K562 (cell line): ENCODE measurements around the gene MACROD2. TPM values are rescaled to one million over a fixed set of nuclear protein-coding genes. Genes with fewer than 3 reads are reported as not detected.

ENCODE experiments used
- ATAC-seq: fragments of 200-7000 bp; cut with Tn5 transposase; 3 replicates; pipeline ENCODE4 v1.9.1; 2020; ENCODE audit warnings: moderate library complexity
- BruUV-seq: library from RNA; stranded (reverse); fragments of 400-500 nt; replicated peaks from 2 replicates; lab custom pipeline; 2021; lab: Mats Ljungman, UMichigan
- CTCF ChIA-PET: fragments of 300-600 bp; formaldehyde crosslinking; extraction: SDS; loops from one replicate; lab custom pipeline; 2021; ENCODE audit warnings: low intra/inter-chr PET ratio; lab: Yijun Ruan, JAX
- POLR2A ChIA-PET: fragments of 300-600, 350-650 bp; sonication (Branson Sonifier 250); formaldehyde crosslinking; extraction: SDS; loops from one replicate; lab custom pipeline; 2021; ENCODE audit warnings: antibody characterized with exemption, inconsistent platforms; lab: Yijun Ruan, JAX
- DNase-seq, 4 experiments: peaks; one replicate each; pipeline versions ENCODE4 v3.0.0 to v3.0.0-alpha.2; 2011 to 2018; ENCODE audit warnings: low spot score in 3 of 4, mixed read lengths in 3 of 4; ENCODE audit errors: extremely low read depth in 1 of 4
- FAIRE-seq: peaks from 2 replicates; lab custom pipeline; 2011; peaks lifted over from hg19 to GRCh38; lab: Jason Lieb, UNC
- H2AFZ ChIP-seq: 2 replicates; pipeline ENCODE4 v1.6.0; 2011; ENCODE audit warnings: low read depth, low read length, control low read depth, inconsistent platforms
- H3K27ac ChIP-seq: fragments of 200-600 bp; 3 replicates; pipeline ENCODE4 v1.8.0; 2011; ENCODE audit warnings: low read depth, mild to moderate bottlenecking, control low read depth, inconsistent platforms, low read length, moderate library complexity, mixed read lengths; ENCODE audit errors: extremely low read depth
- H3K27me3 ChIP-seq, 2 experiments: fragments of 300-600 bp in 1 of 2; 2 replicates in 1 of 2; 3 replicates in 1 of 2; pipeline versions ENCODE4 v1.6.0 to v1.8.0; 2011; ENCODE audit warnings: inconsistent platforms in 2 of 2, low read length in 2 of 2, mild to moderate bottlenecking in 1 of 2, mixed read lengths in 1 of 2, moderate library complexity in 1 of 2; ENCODE audit not compliant: control insufficient read depth in 2 of 2, insufficient read depth in 2 of 2
- H3K36me3 ChIP-seq: fragments of 300-600 bp; 3 replicates; pipeline ENCODE4 v1.8.0; 2011; ENCODE audit warnings: mild to moderate bottlenecking, low read length, inconsistent platforms; ENCODE audit not compliant: control insufficient read depth, insufficient read depth
- H3K4me1 ChIP-seq, 2 experiments: fragments of 200-600 bp in 1 of 2; replicated peaks in 1 of 2; 2 replicates in 1 of 2; 3 replicates in 1 of 2; pipeline versions ENCODE4 v1.5.1 to v1.8.0; 2011; ENCODE audit warnings: inconsistent platforms in 2 of 2, low read length in 2 of 2, mild to moderate bottlenecking in 1 of 2, mixed read lengths in 1 of 2, moderate library complexity in 1 of 2; ENCODE audit not compliant: control insufficient read depth in 2 of 2, insufficient read depth in 2 of 2
- H3K4me2 ChIP-seq: 2 replicates; pipeline ENCODE4 v1.6.1; 2011; ENCODE audit warnings: low read length, control low read depth, inconsistent platforms, mixed read lengths; ENCODE audit not compliant: insufficient read depth
- H3K4me3 ChIP-seq: fragments of 200-600 bp; sonication (generic), shearing (Covaris generic); 2 replicates; pipeline ENCODE4 v1.5.1; 2016; ENCODE audit warnings: control low read depth, inconsistent platforms
- H3K79me2 ChIP-seq: fragments of 200-600 bp; 3 replicates; pipeline ENCODE4 v1.8.0; 2011; ENCODE audit warnings: low read length, inconsistent platforms; ENCODE audit not compliant: control insufficient read depth, insufficient read depth
- H3K9ac ChIP-seq, 2 experiments: 2 replicates each; pipeline versions ENCODE4 v1.6.0 to v1.6.1; 2011; ENCODE audit warnings: low read depth in 2 of 2, low read length in 2 of 2, control low read depth in 1 of 2, inconsistent platforms in 1 of 2, mild to moderate bottlenecking in 1 of 2, mixed read lengths in 1 of 2; ENCODE audit not compliant: insufficient read depth in 1 of 2
- H3K9me1 ChIP-seq: one replicate; pipeline ENCODE4 v1.6.0; 2011; ENCODE audit warnings: inconsistent platforms, mild to moderate bottlenecking, low read length, moderate library complexity; ENCODE audit not compliant: control insufficient read depth, insufficient read depth
- H3K9me3 ChIP-seq: replicated peaks from 2 replicates; pipeline ENCODE4 v1.5.1; 2011; ENCODE audit warnings: low read depth, low read length, inconsistent platforms; ENCODE audit not compliant: control insufficient read depth, insufficient read depth
- H4K20me1 ChIP-seq: replicated peaks from 2 replicates; pipeline ENCODE4 v1.6.1; 2011; ENCODE audit warnings: low read length, inconsistent platforms, mixed read lengths; ENCODE audit not compliant: control insufficient read depth, insufficient read depth
- MITF ChIP-seq: IDR thresholded peaks from 2 replicates; pipeline ENCODE4 v1.6.1; 2014; ENCODE audit warnings: antibody characterized with exemption
- NELFE ChIP-seq: IDR thresholded peaks from 2 replicates; pipeline ENCODE4 v1.6.1; 2011; ENCODE audit warnings: mild to moderate bottlenecking; ENCODE audit not compliant: insufficient read depth, insufficient read length
- UBTF ChIP-seq, 2 experiments: IDR thresholded peaks; 2 replicates each; pipeline ENCODE4 v1.6.1; 2012; ENCODE audit warnings: improper control_type of control experiment in 2 of 2, low read depth in 2 of 2, low read length in 2 of 2, borderline replicate concordance in 1 of 2
- ZFP30 ChIP-seq: fragments of 250-450 bp; sonication (Bioruptor Pico); IDR thresholded peaks from 2 replicates; pipeline ENCODE4 v1.8.0; 2022; ENCODE audit warnings: moderate library complexity, mild to moderate bottlenecking, inconsistent platforms, borderline replicate concordance
- WGBS: fragments of 100-300 bp; shearing (Covaris generic); methylation state at CpG from one replicate; pipeline ENCODE4 v1.1.6; 2016; ENCODE audit warnings: low coverage, mixed read lengths; ENCODE audit not compliant: insufficient coverage; ENCODE audit errors: missing lambda C conversion rate; 5-methylcytosine and 5-hydroxymethylcytosine counted together
- in situ Hi-C: fragments of 300-500 bp; cut with MboI; formaldehyde crosslinking; loops from 4 replicates; pipeline ENCODE4 v1.15.0; 2018; ENCODE audit warnings: inconsistent platforms, mixed read lengths
- intact Hi-C: fragments of 100-400 bp; cut with micrococcal nuclease; formaldehyde crosslinking; loops from 2 replicates; pipeline ENCODE4 v1.14.2; 2022
- polyA plus RNA-seq, 8 experiments: library from polyadenylated mRNA; depleted of rRNA in 4 of 8; stranded (reverse) in 5 of 8; unstranded in 3 of 8; fragments of >200 nt; fragmentation: Nextera tagmentation in 2 of 8; fragmentation: Illumina TruSeq in 1 of 8; extraction: Ambion mirVana in 2 of 8; extraction: Trizol in 1 of 8; gene quantifications; 2 replicates each; pipeline versions ENCODE4 v1.2.1 to v1.2.3, GENCODE V29; 2011 to 2014; ENCODE audit warnings: inconsistent platforms in 1 of 8, missing spikeins in 1 of 8
- total RNA-seq, 7 experiments: library from RNA; depleted of rRNA in 6 of 7; stranded (reverse); fragments of >200 nt in 6 of 7; fragmentation: Illumina TruSeq in 2 of 7; extraction: Trizol in 2 of 7; gene quantifications; 2 replicates each; pipeline versions ENCODE4 v1.2.1 to v1.2.3, GENCODE V29; 2011 to 2021; ENCODE audit warnings: low replicate concordance in 1 of 7

MACROD2 gene
- total and polyA plus RNA-seq, 9 of the 15 experiments (the other 6 are each of a cell fraction or from before 2014, with no cell fraction given) = not detected

GRCh38 chr20:14664101-14664500 lies 668.8 kb downstream of the MACROD2 start:
- no peak for DNase-seq
- no peak overlapping the region for H2AFZ ChIP-seq
- H3K27me3 ChIP-seq = no peaks in the 10 kb centered on the region
- in situ Hi-C loops = no loop called here
- H3K79me2 ChIP-seq = no peaks in the 10 kb centered on the region
- CTCF ChIA-PET = no interaction called here
- FAIRE-seq = no peak
- BruUV-seq = no TSS peak
- no peak overlapping the region for H3K27ac ChIP-seq
- intact Hi-C loops = no loop called here
- H3K9me1 ChIP-seq = no peaks in the 10 kb centered on the region
- POLR2A ChIA-PET = no interaction called here
- H3K4me2 ChIP-seq = no peak overlapping the region
- no peaks in the 10 kb centered on the region for H3K36me3 ChIP-seq
- ATAC-seq = no peak
- no peak for TF ChIP-seq NELFE
- no peak for TF ChIP-seq UBTF (IDR thresholded peaks at IDR 0.05; ENCODE audit: borderline replicate concordance in 1 of 2, low read depth in 2 of 2, low read length in 2 of 2)
- TF ChIP-seq ZFP30 (CRISPR knock-in tag) = no peak
- TF ChIP-seq MITF = no peak
- H3K9me3 ChIP-seq = no peaks in the 10 kb centered on the region
- H3K4me3 ChIP-seq = no peak overlapping the region
- no peak overlapping the region for H3K9ac ChIP-seq
- no peaks in the 10 kb centered on the region for H4K20me1 ChIP-seq
- 0% methylated on average over 3 of the region's 3 CpGs for WGBS
- H3K4me1 ChIP-seq = no peaks in the 10 kb centered on the region
